Mucosa of rectum (tissue), 2 donors: ENCODE measurements around the gene SCAMP4.

Source experiments
- H3K27ac ChIP-seq, 2 donors: one replicate each; pipeline ENCODE4 v1.7.0; 2013; ENCODE audit warnings: inconsistent platforms in 2 of 2, low read depth in 2 of 2, low read length in 2 of 2
- H3K27me3 ChIP-seq, 2 donors: one replicate each; pipeline ENCODE4 v1.7.0; 2013; ENCODE audit warnings: low read length in 2 of 2; ENCODE audit not compliant: control insufficient read depth in 2 of 2, insufficient read depth in 2 of 2
- H3K36me3 ChIP-seq, 2 donors: one replicate each; pipeline ENCODE4 v1.7.0; 2013; ENCODE audit warnings: low read length in 2 of 2; ENCODE audit not compliant: control insufficient read depth in 2 of 2, insufficient read depth in 2 of 2
- H3K4me1 ChIP-seq, 2 donors: one replicate each; pipeline ENCODE4 v1.7.0; 2013; ENCODE audit warnings: low read length in 2 of 2, mild to moderate bottlenecking in 1 of 2; ENCODE audit not compliant: control insufficient read depth in 2 of 2, insufficient read depth in 2 of 2
- H3K4me3 ChIP-seq, 2 donors: one replicate each; pipeline ENCODE4 v1.7.0; 2013; ENCODE audit warnings: low read length in 2 of 2
- H3K9ac ChIP-seq, 2 donors: one replicate each; pipeline ENCODE4 v1.7.0; 2013; ENCODE audit warnings: low read length in 2 of 2, low read depth in 1 of 2, mild to moderate bottlenecking in 1 of 2
- H3K9me3 ChIP-seq, 2 donors: one replicate each; pipeline ENCODE4 v1.7.0; 2013; ENCODE audit warnings: low read length in 2 of 2; ENCODE audit not compliant: control insufficient read depth in 2 of 2
- donor health status: healthy.
- donor health status: Normal muscosa, but diverticular disease.

SCAMP4 gene, protein sequence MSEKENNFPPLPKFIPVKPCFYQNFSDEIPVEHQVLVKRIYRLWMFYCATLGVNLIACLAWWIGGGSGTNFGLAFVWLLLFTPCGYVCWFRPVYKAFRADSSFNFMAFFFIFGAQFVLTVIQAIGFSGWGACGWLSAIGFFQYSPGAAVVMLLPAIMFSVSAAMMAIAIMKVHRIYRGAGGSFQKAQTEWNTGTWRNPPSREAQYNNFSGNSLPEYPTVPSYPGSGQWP

DNA sequence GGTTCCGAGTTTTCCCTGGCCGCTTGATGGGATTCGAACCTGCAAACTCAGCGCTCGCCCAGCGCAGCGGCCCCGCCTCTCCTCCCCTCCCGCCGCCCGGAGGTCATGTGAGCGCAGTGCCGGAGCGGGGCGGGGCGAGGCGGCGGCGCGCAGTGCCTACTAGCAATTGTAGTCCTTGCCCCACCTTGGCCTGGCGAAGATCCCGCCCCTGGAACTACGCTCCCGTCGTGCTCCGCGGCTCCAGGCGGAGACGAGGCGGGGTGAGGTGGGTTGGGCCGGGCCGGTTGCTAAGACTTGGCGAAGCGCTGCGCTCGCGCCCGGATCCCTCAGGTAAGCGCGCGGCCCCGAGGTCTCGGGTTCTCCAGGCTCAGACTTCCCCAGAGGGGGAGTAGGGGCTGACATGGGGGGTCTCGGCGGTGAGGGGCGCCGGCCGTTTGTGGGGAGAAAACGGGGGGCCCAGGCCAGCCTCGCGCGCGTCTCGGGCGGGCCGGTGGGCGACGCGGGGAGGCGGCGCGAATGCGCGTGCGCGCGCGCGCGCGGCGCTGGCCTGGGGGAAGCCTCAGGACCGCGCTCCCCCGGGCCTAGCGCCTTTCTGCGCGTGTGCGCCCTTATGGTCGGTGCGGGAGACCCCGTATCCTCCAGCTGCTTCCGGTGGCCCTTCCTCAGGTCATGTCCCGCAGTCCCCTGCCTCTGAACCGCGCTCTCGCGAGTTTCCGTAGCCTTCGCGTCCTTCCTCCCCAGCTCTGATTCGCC, at the start of gene SCAMP4, which contains the start of gene ADAT3:
TSS of gene SCAMP4 (plus strand) at position 290 of the 753 bp plus-strand sequence. CDS start 9,621 bp downstream, outside the sequence.
TSS of gene ADAT3 (plus strand) at position 290 of the 753 bp plus-strand sequence. CDS start 6,649 bp downstream, outside the sequence.
- H3K27ac ChIP-seq, result peak within 1 kb of the TSS; percentile 86 to 87
- H3K36me3 ChIP-seq, result no peaks in the 10 kb centered on the region
- H3K4me3 ChIP-seq, result peak within 1 kb of the TSS; percentile 90 to 93
- H3K9ac ChIP-seq, result peak within 1 kb of the TSS; percentile 74 to 77
- H3K9me3 ChIP-seq, result no peaks in the 10 kb centered on the region
- no peaks in the 10 kb centered on the region for H3K27me3 ChIP-seq
- peaks cover 39 to 42% of the 10 kb centered on the region in 2 donors for H3K4me1 ChIP-seq

DNA sequence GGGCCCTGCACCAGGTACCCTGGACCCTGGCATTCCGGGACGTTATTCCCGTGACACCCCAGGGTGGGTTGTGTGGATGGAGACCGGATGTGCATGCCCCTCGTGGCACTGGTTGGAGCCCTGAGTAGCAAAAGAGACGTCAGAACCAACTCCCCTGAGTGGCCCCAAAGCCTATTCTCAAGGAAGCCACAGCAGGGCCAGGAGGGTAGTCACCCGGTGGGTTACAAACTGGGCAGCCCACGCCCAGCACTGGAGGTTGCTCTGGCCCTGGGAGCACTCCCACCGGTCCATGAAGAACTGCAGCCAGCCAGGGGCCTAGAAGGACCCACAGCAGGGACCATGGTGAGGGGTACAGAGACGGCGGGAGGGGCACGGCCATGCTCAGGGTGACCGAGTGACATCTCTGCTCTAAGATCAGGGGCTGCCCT, 49.4 kb upstream of the SCAMP4 start:
- no peaks in the 10 kb centered on the region for H3K36me3 ChIP-seq
- H3K27ac ChIP-seq, result peak overlapping the region; percentile 98 to 99
- peaks cover 70 to 77% of the 10 kb centered on the region in 2 donors for H3K4me1 ChIP-seq
- peak overlapping the region; percentile 77 to 89 for H3K9ac ChIP-seq
- peak overlapping the region; percentile 67 to 75 for H3K4me3 ChIP-seq
- no peaks in the 10 kb centered on the region for H3K9me3 ChIP-seq
- H3K27me3 ChIP-seq, result no peaks in the 10 kb centered on the region

DNA sequence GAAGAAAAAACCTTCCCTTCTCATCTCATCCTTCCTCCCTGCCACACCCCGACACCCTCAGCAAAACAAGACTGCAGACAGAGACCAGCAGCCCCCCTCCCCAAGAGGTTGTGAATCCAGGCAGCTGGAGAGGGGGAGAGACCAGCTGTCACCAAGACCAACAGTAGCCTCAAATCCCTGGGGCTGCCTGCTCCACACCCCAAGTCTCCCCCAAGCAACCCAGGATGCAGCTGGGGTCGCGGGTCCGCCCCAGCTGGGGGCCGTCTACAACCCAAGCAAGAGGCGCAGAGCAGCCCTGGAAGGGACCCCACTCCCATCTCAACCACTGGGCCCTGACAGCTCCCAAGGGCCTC, 48.9 kb upstream of the SCAMP4 start:
- H3K36me3 ChIP-seq, result no peaks in the 10 kb centered on the region
- peak overlapping the region; percentile 67 to 75 for H3K4me3 ChIP-seq
- H3K27me3 ChIP-seq, result no peaks in the 10 kb centered on the region
- peak overlapping the region; percentile 77 to 89 for H3K9ac ChIP-seq
- H3K9me3 ChIP-seq, result no peaks in the 10 kb centered on the region
- peaks cover 74 to 82% of the 10 kb centered on the region in 2 donors for H3K4me1 ChIP-seq
- H3K27ac ChIP-seq, result peak overlapping the region; percentile 98 to 99

DNA sequence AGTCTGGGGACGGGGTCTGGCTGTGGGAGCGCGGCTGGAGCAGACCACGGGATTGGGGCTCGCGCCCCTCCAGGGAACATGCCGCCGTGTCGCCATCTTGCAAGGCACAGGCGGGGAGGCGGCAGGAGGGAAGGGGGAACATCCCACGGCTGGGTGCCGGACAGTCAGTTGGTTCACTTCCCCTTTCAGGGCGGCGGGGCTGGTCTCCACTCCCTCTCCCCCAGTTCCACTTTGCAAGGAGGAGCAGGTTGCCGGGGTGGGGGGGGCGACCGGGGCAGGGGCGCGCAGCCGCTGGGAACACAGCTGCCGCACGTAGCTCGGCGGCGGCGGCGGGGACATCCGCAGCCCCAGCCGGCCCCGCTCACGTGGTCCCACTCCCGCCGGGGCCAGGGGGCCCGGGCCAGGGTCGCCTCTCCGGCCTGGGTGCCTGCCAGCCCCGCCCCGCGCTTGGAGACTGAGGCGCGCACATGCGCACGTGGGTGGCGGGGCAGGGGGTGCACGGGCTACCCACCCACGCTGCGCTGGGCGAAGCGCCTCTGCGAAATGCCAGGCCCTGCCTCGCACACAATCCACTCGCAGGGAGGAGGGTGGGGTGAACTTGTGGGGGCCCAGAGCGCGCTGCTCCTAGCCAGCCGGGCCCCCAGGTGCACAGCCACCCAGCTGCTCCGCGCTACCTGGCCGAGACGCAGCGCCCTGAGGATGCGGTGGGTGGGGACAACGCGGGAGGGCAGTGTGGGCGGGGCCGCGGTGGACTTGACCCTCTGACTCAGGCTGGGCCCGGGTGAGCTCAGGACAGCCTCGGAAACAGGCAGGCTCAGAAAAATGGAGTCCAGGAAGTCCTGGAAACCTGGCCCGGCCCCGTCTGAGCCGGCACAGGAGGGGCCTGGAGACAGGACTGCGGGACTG, 48.2 kb upstream of the SCAMP4 start:
- peak overlapping the region; percentile 98 to 99 for H3K27ac ChIP-seq
- H3K4me1 ChIP-seq, result peaks cover 80 to 88% of the 10 kb centered on the region in 2 donors
- H3K9ac ChIP-seq, result peak overlapping the region; percentile 77 to 89

DNA sequence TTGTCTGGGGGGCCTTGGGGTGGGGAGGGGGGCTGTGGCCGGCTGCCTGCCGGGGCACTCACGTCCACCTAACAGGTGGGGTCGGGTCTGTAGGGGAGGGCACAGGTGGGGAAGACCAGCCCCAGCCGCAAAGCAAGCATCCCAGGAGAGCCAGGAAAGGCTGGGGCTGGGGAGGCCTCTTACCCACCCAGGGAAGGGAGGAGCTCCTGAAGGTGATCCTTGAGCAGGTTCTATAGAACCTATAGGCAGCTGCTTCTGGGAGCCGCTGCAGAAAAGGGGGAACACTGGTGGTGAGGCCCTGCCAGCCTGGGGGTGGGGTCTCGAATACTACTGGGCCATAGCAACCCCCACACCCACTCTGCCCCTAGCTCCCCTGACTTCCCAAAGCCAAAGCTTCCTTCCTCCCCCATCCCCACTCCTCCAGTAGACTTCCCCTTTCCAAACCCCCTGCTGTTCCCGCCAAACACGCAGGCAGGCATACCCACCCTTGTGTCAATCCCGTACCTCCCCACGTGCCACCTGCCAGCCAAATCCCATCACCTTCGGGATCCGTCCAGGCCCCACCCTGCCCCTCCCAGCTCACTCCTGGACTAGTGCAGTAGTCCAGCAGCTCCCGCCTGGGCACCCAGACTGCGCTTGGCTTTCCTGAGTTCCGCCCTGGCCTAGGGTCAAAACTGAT, 47.4 kb upstream of the SCAMP4 start:
- Histone ChIP-seq H3K27ac (peak overlapping the region; percentile 98 to 99), H3K9ac (peak overlapping the region; percentile 63 to 77), H3K9me3 (no peaks in the 10 kb centered on the region), H3K27me3 (no peaks in the 10 kb centered on the region), H3K4me1 (peaks cover 79 to 89% of the 10 kb centered on the region in 2 donors), H3K36me3 (no peaks in the 10 kb centered on the region), H3K4me3 (peak overlapping the region; percentile 60 to 67)

More for the DNA sequence above, 48.2 kb upstream of the SCAMP4 start:
- Histone ChIP-seq H3K36me3 (no peaks in the 10 kb centered on the region), H3K4me3 (peak overlapping the region; percentile 67 to 75), H3K27me3 (no peaks in the 10 kb centered on the region), H3K9me3 (no peaks in the 10 kb centered on the region)

DNA sequence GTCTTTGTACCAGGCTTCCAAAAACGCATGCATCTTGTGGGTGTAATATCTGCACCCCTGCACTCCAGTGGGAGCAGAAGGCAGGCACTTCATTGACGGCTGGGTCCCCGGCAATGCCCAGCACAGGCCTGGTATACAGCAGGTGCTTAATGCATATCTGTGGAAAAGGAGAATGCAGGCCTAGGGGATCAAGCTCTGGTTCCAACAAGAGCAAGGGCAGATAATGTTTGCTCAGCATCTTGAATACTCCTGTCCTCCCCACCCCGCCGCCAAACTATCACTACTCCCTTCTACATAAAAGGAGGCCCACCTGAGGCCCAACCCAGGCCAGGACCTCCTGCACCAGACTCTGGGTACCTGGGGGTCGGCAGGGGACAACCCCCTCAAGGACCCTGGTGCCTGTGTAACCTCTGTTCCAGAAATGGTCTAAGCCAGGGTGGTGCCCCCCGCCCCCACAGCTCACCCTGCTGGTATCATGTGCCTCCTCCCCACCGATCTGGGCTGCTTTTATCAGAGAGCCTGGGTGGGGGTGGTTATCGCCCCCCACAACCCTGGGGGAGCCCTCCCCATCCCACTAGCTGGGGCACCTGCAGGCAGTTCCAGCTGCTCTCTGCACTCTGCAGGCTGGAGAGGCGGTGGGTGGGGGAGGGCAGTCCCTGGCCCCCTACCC, 46.7 kb upstream of the SCAMP4 start:
- peak overlapping the region; percentile 98 to 99 for H3K27ac ChIP-seq
- peaks cover 73 to 83% of the 10 kb centered on the region in 2 donors for H3K4me1 ChIP-seq
- peak overlapping the region; percentile 46 to 60 for H3K4me3 ChIP-seq
- no peaks in the 10 kb centered on the region for H3K9me3 ChIP-seq
- no peaks in the 10 kb centered on the region for H3K27me3 ChIP-seq
- peak overlapping the region; percentile 74 to 77 for H3K9ac ChIP-seq
- H3K36me3 ChIP-seq, result no peaks in the 10 kb centered on the region

DNA sequence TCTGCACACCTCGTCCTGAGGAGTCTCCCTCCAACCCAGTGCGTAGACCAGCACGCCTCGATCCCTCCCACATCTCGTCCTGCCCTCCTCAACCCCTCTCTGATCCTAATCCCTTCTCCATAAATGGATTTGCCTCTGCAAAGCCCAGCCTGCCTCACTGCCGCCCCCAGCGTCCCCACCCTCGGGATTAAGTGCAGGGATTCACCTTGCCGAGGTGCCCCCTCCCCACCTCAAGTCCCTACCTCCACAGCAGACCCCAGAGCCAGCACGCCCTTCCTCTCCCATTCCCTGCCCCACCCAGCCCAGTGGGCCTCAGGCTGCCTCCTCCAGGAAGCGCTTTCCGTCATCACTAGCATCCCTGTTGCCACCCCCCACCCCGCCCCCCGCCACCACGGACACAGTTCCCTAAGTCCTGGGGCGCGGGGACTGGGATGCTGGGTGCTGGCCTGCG, 45.8 kb upstream of the SCAMP4 start:
- Histone ChIP-seq H3K27ac (peak overlapping the region; percentile 98 to 99), H3K4me1 (peaks cover 66 to 74% of the 10 kb centered on the region in 2 donors), H3K4me3 (peak overlapping the region; percentile 9 to 31), H3K9me3 (no peaks in the 10 kb centered on the region), H3K36me3 (no peaks in the 10 kb centered on the region), H3K27me3 (no peaks in the 10 kb centered on the region), H3K9ac (peak overlapping the region; percentile 44 to 61)

DNA sequence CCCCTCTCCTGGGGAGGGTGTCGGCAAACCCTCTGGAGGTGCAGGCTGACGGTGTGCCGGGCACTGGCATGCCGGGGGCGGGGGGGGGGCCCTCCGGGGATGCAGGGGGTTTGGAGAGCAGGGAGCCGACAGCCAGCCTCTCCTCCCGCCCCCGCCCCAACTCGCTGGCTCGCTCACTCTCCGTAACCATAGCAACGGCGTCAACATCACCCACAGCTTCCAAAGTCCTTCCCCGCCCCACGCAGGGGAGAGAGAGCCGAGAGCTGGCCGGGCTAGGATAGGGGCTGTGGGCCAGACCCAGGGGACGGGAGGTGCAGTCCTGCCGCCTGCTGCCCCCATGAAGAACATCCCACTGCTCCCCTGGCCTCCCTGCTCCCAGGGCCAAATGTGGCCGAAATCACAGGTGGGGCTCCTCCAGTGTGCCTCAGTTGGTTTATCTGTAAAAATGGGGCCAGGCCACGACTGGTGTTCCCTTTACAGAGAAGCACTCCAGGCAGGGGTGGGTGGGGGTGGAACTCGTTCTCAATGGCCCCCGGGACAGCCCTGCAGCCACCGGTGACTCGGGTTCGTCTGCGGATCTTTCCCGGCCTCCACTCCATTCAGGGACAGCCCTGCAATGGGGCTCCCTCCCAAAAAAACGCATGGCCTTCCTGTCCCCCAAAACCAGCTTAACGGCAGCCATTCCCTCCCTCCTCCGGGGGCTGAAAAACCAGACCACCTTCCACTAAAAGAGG, 45.0 kb upstream of the SCAMP4 start:
- Histone ChIP-seq H3K4me1 (peaks cover 62 to 71% of the 10 kb centered on the region in 2 donors), H3K9ac (peak overlapping the region in 1 of 2 donors; percentile 71), H3K27me3 (no peaks in the 10 kb centered on the region), H3K36me3 (no peaks in the 10 kb centered on the region), H3K4me3 (peak overlapping the region; percentile 45 to 73), H3K9me3 (no peaks in the 10 kb centered on the region), H3K27ac (peak overlapping the region; percentile 98 to 99)
